ENCODE measurements around the gene CIAO1. TPM values are rescaled to one million over a fixed set of nuclear protein-coding genes. Genes with fewer than 3 reads are reported as not detected.
A peak's percentile ranks its signal among the peaks of the same experiment; 100 is the strongest.

The CIAO1 gene
- total RNA-seq, 2 donors from 2014 or later, result 77.0 to 79.7 TPM

DNA sequence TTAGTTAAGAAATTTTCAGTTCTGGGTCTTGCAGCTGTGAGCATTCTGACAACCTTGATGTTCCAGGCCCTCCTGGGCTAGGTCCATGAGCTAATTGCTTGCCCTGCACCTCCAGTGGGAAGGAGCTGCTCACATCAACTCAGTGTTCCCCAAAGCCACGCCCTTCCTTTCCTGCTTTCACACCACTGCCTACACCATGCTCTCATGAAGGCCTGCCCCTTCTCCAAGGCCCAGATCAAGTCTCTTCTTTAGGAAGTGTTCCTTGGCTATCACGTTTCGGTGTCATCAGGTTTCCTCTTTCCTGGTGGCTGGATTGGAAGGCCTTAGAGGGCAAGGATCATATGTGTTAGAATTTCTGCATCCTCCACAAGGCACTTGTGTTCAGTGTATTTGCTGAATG is 19.0 kb upstream of the CIAO1 start:
- H3K27ac ChIP-seq, result no peak overlapping the region
- peaks cover 0 to 34% of the 10 kb centered on the region in 2 donors for H3K4me1 ChIP-seq
- TF ChIP-seq, protein P1, sequence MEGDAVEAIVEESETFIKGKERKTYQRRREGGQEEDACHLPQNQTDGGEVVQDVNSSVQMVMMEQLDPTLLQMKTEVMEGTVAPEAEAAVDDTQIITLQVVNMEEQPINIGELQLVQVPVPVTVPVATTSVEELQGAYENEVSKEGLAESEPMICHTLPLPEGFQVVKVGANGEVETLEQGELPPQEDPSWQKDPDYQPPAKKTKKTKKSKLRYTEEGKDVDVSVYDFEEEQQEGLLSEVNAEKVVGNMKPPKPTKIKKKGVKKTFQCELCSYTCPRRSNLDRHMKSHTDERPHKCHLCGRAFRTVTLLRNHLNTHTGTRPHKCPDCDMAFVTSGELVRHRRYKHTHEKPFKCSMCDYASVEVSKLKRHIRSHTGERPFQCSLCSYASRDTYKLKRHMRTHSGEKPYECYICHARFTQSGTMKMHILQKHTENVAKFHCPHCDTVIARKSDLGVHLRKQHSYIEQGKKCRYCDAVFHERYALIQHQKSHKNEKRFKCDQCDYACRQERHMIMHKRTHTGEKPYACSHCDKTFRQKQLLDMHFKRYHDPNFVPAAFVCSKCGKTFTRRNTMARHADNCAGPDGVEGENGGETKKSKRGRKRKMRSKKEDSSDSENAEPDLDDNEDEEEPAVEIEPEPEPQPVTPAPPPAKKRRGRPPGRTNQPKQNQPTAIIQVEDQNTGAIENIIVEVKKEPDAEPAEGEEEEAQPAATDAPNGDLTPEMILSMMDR (IDR thresholded peaks at IDR 0.05), result no peak

GRCh38 chr2:96247896-96248295 is 18.1 kb upstream of the CIAO1 start:
- H3K27ac ChIP-seq, result no peak overlapping the region
- no peak overlapping the region for H3K4me3 ChIP-seq
- H3K27me3 ChIP-seq, result no peaks in the 10 kb centered on the region
- TF ChIP-seq, protein P1 (IDR thresholded peaks at IDR 0.05), result no peak
- peaks cover 0 to 43% of the 10 kb centered on the region in 2 donors for H3K4me1 ChIP-seq
- H3K9me3 ChIP-seq, result no peaks in the 10 kb centered on the region
- peaks cover 7% of the 10 kb centered on the region for H3K36me3 ChIP-seq
- no peak for DNase-seq (ENCODE audit: low spot score)

More for the DNA sequence above, 19.0 kb upstream of the CIAO1 start:
- H3K9me3 ChIP-seq, result no peaks in the 10 kb centered on the region
- no peaks in the 10 kb centered on the region for H3K27me3 ChIP-seq
- no peak for DNase-seq (ENCODE audit: low spot score)
- H3K36me3 ChIP-seq, result no peaks in the 10 kb centered on the region
- no peak overlapping the region for H3K4me3 ChIP-seq

DNA sequence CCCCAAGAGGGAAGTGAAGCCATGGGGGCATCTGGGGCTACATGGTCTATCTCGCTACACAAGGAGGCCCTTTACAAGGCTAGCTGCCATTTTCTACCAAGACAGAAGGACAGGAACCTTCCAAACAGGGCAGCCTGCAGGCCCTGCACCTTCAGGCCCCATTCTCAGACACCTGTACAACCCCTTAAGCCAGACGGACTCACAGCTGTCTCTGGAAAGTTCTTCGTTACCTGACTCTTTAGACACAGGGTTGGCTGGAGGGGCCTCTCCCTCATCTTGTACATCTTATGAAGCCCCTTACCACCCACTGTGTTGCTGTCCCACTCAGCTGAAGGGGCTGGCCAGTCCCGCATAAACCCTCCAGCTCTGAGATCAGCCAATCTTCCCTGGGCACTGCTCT is 17.4 kb upstream of the CIAO1 start:
- TF ChIP-seq, protein P1 (IDR thresholded peaks at IDR 0.05), result no peak
- no peaks in the 10 kb centered on the region for H3K27me3 ChIP-seq
- no peak for DNase-seq (ENCODE audit: low spot score)
- no peak overlapping the region for H3K27ac ChIP-seq
- peaks cover 15% of the 10 kb centered on the region for H3K36me3 ChIP-seq
- no peaks in the 10 kb centered on the region for H3K9me3 ChIP-seq
- peaks cover 0 to 50% of the 10 kb centered on the region in 2 donors for H3K4me1 ChIP-seq
- H3K4me3 ChIP-seq, result no peak overlapping the region

DNA sequence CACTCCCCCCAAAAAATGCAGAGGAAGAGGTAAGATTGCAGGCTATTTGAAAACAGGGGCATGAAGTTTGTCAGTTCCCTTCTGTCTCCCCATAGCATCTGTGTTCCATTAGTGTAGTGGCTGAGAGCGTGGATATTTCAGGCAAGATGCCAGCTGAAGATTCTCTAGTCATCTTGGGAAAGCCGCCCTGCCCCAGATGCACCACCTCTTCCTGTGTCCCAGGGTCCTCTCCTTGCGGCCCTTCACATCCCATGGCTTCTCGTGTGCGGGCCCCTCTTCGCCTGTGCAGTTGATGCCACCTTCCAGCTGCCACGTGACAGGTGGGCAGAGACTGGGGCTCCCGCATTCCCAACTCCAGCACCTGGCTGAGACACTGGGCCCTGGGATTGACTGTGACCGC is 16.4 kb upstream of the CIAO1 start:
- no peak overlapping the region for H3K4me3 ChIP-seq
- H3K9me3 ChIP-seq, result no peaks in the 10 kb centered on the region
- no peak for DNase-seq (ENCODE audit: low spot score)
- H3K36me3 ChIP-seq, result peaks cover 25% of the 10 kb centered on the region
- peaks cover 0 to 61% of the 10 kb centered on the region in 2 donors for H3K4me1 ChIP-seq
- H3K27ac ChIP-seq, result peak overlapping the region; percentile 69 to 75
- H3K27me3 ChIP-seq, result no peaks in the 10 kb centered on the region
- TF ChIP-seq, protein P1 (IDR thresholded peaks at IDR 0.05), result no peak

DNA sequence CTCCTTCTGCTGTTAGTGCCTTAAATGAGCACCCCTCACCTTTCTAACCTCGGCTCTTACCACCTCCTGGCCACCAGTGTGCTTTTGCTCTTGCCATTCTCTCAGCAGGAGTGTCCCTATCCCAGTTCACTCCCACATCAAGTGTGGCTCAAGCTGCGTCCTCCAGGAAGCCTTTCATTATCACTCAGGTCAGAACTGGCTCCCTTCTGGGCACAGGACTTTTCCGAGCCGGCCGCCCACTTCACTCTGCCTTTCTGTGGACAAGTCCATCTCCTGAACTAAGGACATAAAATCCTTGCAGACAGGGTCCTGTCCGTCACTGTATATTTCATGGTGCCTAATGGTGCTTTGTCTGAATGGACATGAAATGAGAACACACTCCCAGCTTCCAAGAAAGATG is 15.8 kb upstream of the CIAO1 start:
- Histone ChIP-seq H3K27me3 (no peaks in the 10 kb centered on the region), H3K4me1 (peaks cover 0 to 66% of the 10 kb centered on the region in 2 donors), H3K4me3 (no peak overlapping the region), H3K36me3 (peaks cover 30% of the 10 kb centered on the region), H3K27ac (peak overlapping the region; percentile 69 to 75), H3K9me3 (no peaks in the 10 kb centered on the region)
- DNase-seq (ENCODE audit: low spot score), result no peak
- TF ChIP-seq, protein P1 (IDR thresholded peaks at IDR 0.05), result no peak

GRCh38 chr2:96251721-96252292 is 14.2 kb upstream of the CIAO1 start:
- TF ChIP-seq, protein P1 (IDR thresholded peaks at IDR 0.05), result no peak
- Histone ChIP-seq H3K27me3 (no peaks in the 10 kb centered on the region), H3K36me3 (peaks cover 42% of the 10 kb centered on the region), H3K4me3 (no peak overlapping the region), H3K27ac (peak overlapping the region; percentile 69 to 75), H3K4me1 (peaks cover 0 to 78% of the 10 kb centered on the region in 2 donors), H3K9me3 (no peaks in the 10 kb centered on the region)
- DNase-seq (ENCODE audit: low spot score), result peak; percentile 86
